IPS-NIHi11 (cell line): ENCODE results near the gene TSPAN4.
A peak's percentile ranks its signal among the peaks of the same experiment; 100 is the strongest.

ENCODE experiments used
- DNase-seq: peaks from one replicate; pipeline ENCODE4 v3.0.0; 2012; ENCODE audit warnings: mixed read lengths, low spot score

TSPAN4 gene

GRCh38 chr11:842370-843002 lies at the start of gene TSPAN4, which contains the start of gene POLR2L:
Gene TSPAN4 (plus strand): TSS chr11:842852. CDS start chr11:850305, 7,453 bp downstream.
Gene POLR2L (minus strand): TSS chr11:842529. CDS start chr11:842508, 21 bp downstream.
- DNase-seq, result peak; percentile 87

GRCh38 chr11:792873-793272 lies 49.8 kb upstream of the TSPAN4 start:
- DNase-seq, result no peak

GRCh38 chr11:793556-793955 lies 49.1 kb upstream of the TSPAN4 start:
- no peak for DNase-seq

GRCh38 chr11:794013-794765 lies 48.5 kb upstream of the TSPAN4 start:
- no peak for DNase-seq

GRCh38 chr11:794766-795633 lies 47.7 kb upstream of the TSPAN4 start:
- no peak for DNase-seq

GRCh38 chr11:795634-796564 lies 46.8 kb upstream of the TSPAN4 start:
- DNase-seq, result no peak

- no peak for DNase-seq
These were observed 45.9 kb upstream of the TSPAN4 start for GRCh38 chr11:796565-797295.

- DNase-seq, result peak; percentile 79
These were observed 45.2 kb upstream of the TSPAN4 start for GRCh38 chr11:797296-798092.

GRCh38 chr11:798093-798713 lies 44.4 kb upstream of the TSPAN4 start, which contains the start of gene SLC25A22:
Gene SLC25A22 (minus strand): TSS chr11:798281. CDS start chr11:795006, 3,275 bp downstream.
- peak; percentile 99 for DNase-seq

- no peak for DNase-seq
These were observed 42.9 kb upstream of the TSPAN4 start for GRCh38 chr11:799641-800316.

GRCh38 chr11:800473-800872 lies 42.2 kb upstream of the TSPAN4 start:
- no peak for DNase-seq

GRCh38 chr11:801097-801780 lies 41.4 kb upstream of the TSPAN4 start:
- no peak for DNase-seq

GRCh38 chr11:802018-802617 lies 40.5 kb upstream of the TSPAN4 start:
- DNase-seq, result no peak

- DNase-seq, result no peak
These were observed 39.8 kb upstream of the TSPAN4 start for GRCh38 chr11:802693-803466.

- no peak for DNase-seq
These were observed 39.2 kb upstream of the TSPAN4 start for GRCh38 chr11:803467-803742.

- DNase-seq, result no peak
These were observed 38.7 kb upstream of the TSPAN4 start for GRCh38 chr11:803770-804598.
